OCI-LY3 (cell line): ENCODE results near the gene ABCB7.
A peak's percentile ranks its signal among the peaks of the same experiment; 100 is the strongest.
"Not testable (repeated sequence)": the region's sequence is repeated elsewhere in the genome, so short reads cannot be mapped to it uniquely, and the experiment has no call there.

ENCODE experiments used
- H2AFZ ChIP-seq: fragments of 200-600, 300-600 bp; shearing (Covaris generic); 2 replicates; pipeline ENCODE4 v1.6.0; 2014; ENCODE audit warnings: antibody characterized with exemption, low read depth, low read length
- H3K27ac ChIP-seq: fragments of 200-600, 300-600 bp; sonication (generic); 2 replicates; pipeline ENCODE4 v1.5.1; 2014; ENCODE audit warnings: mild to moderate bottlenecking, low read length, moderate library complexity, mixed read lengths
- H3K27me3 ChIP-seq: fragments of 200-600, 300-600 bp; sonication (generic); 2 replicates; pipeline ENCODE4 v1.6.1; 2014; ENCODE audit warnings: low read depth, low read length, mixed read lengths
- H3K36me3 ChIP-seq: fragments of 200-600, 300-600 bp; sonication (generic); replicated peaks from 2 replicates; pipeline ENCODE3; 2014; ENCODE audit warnings: low read depth, low read length, mixed read lengths
- H3K4me1 ChIP-seq: fragments of 300-600, 200-600 bp; sonication (generic); 2 replicates; pipeline ENCODE4 v1.6.1; 2014; ENCODE audit warnings: low read length, mixed read lengths
- H3K4me2 ChIP-seq: fragments of 200-600, 300-600 bp; sonication (generic); 2 replicates; pipeline ENCODE4 v1.6.1; 2014; ENCODE audit warnings: low read length, mixed read lengths
- H3K4me3 ChIP-seq: fragments of 300-600, 200-600 bp; sonication (generic); 2 replicates; pipeline ENCODE4 v1.5.1; 2014; ENCODE audit warnings: antibody characterized with exemption, mild to moderate bottlenecking, low read length, moderate library complexity
- H3K79me2 ChIP-seq: fragments of 300-600, 200-600 bp; shearing (Covaris generic); 2 replicates; pipeline ENCODE4 v1.6.1; 2014; ENCODE audit warnings: mild to moderate bottlenecking, low read length, mixed read lengths
- H3K9ac ChIP-seq: fragments of 300-600, 200-600 bp; shearing (Covaris generic); 2 replicates; pipeline ENCODE4 v1.6.0; 2014; ENCODE audit warnings: mild to moderate bottlenecking, low read length, moderate library complexity
- H3K9me3 ChIP-seq: fragments of 200-600, 300-600 bp; shearing (Covaris generic); 2 replicates; pipeline ENCODE4 v1.6.1; 2014; ENCODE audit warnings: low read length, mixed read lengths; ENCODE audit not compliant: insufficient read depth
- H4K20me1 ChIP-seq: fragments of 200-600, 300-600 bp; sonication (generic); 2 replicates; pipeline ENCODE4 v1.6.1; 2016; ENCODE audit warnings: low read length, mixed read lengths; ENCODE audit not compliant: insufficient read depth
- CTCF ChIP-seq: fragments of 200-600, 300-600 bp; sonication (generic); IDR thresholded peaks from 2 replicates; pipeline ENCODE4 v1.5.1; 2014; ENCODE audit warnings: antibody characterized with exemption, low read length, low read depth
- EZH2phosphoT487 ChIP-seq: fragments of 200-600 bp; shearing (Covaris generic); IDR thresholded peaks from 2 replicates; pipeline ENCODE4 v1.6.1; 2018; ENCODE audit warnings: antibody characterized with exemption, mixed run types, low read depth

ABCB7 gene

DNA sequence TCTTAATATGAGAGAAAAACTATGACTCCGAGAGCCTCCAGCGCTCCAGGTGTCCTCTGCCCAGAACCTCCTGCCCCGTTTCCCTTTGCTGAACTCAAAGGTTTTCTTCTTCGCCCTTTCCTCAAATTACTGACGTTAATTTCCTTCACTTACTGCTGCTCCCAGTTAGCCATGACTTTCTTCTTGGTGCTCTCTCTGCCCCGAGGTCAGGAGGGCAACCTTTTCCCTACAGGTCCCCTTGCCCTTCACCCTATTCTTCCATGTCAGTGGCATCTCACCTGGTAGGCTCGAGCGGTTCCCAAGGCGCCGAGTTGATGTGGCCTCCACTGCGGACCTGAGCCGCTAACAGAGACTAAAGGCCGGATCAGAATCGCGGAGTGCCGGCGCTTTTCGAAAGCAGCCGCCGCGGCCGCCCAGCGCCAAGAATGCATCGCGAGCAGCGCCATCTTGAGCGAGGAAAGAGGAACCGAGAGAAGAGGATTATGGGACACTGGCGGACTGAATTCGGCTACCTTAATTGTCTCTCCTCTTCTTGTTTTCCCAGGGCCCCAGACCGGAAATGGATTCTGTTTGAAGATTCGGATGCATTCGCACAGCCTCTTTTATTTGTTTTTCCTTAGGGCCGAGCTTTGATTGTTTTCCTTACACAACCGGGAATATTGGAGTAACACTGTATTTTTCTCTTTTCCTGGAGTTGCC, at the start of gene ABCB7:
ABCB7 (minus strand) TSS at position 457 of the 699 bp plus-strand sequence; CDS start at position 446, 11 bp downstream.
- Histone ChIP-seq H3K27ac (peak within 1 kb of the TSS; percentile 79), H3K9ac (peak within 1 kb of the TSS; percentile 93), H3K36me3 (no peaks in the 10 kb centered on the region), H3K9me3 (no peaks in the 10 kb centered on the region), H3K4me1 (peaks cover 13% of the 10 kb centered on the region), H4K20me1 (no peaks in the 10 kb centered on the region), H3K4me2 (peak within 1 kb of the TSS; percentile 76), H3K79me2 (peaks cover 38% of the 10 kb centered on the region), H3K27me3 (no peaks in the 10 kb centered on the region), H3K4me3 (peak within 1 kb of the TSS; percentile 98), H2AFZ (peak within 1 kb of the TSS; percentile 100)
- TF ChIP-seq EZH2phosphoT487 = no peak
- TF ChIP-seq CTCF = no peak

DNA sequence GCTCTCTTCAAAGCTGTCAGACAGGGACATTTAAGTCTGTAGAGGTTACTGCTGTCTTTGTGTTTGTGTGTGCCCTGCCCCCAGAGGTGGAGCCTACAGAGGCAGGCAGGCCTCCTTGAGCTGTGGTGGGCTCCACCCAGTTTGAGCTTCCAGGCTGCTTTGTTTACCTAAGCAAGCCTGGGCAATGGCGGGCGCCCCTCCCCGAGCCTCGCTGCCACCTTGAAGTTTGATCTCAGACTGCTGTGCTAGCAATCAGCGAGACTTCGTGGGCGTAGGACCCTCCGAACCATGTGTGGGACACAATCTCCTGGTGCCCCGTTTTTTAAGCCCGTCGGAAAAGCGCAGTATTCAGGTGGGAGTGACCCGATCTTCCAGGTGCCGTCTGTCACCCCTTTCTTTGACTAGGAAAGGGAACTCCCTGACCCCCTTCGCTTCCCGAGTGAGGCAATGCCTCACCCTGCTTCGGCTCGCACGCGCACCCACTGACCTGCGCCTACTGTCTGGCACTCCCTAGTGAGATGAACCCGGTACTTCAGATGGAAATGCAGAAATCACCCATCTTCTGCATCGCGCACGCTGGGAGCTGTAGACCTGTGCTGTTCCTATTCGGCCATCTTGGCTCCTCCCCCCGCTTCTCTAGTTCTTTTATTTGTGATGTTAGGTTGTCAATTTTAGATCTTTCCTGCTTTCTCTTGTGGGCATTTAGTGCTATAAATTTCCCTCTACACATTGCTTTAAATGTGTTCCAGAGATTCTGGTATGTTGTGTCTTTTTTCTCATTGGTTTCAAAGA, 32.5 kb upstream of the ABCB7 start:
- not testable (repeated sequence) for H3K27me3 ChIP-seq, H3K4me2 ChIP-seq, H3K79me2 ChIP-seq, H3K36me3 ChIP-seq, H3K4me1 ChIP-seq, H3K27ac ChIP-seq, H3K9ac ChIP-seq, H4K20me1 ChIP-seq, H3K9me3 ChIP-seq, H3K4me3 ChIP-seq, H2AFZ ChIP-seq

DNA sequence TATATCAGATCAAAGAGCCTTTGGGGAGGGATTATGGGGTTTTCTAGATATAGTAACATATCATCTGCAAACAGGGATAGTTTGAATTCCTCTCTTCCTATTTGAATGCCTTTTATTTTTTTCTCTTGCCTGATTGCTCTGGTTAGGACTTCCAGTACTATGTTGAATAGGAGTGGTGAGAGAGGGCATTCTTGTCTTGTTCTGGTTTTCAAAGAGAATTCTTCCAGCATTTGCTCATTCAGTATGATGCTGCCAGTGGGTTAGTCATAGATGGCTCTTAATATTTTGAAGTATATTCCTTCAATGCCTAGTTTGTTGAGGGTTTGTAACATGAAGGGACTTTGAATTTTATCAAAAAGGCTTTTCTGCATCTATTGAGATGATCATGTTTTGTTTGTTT, 25.6 kb upstream of the ABCB7 start:
- H3K4me3 ChIP-seq = no peak overlapping the region
- H3K27me3 ChIP-seq = no peaks in the 10 kb centered on the region
- H2AFZ ChIP-seq = no peak overlapping the region
- H3K27ac ChIP-seq = no peak overlapping the region
- H3K79me2 ChIP-seq = no peaks in the 10 kb centered on the region
- TF ChIP-seq EZH2phosphoT487 = no peak
- TF ChIP-seq CTCF = no peak
- no peaks in the 10 kb centered on the region for H3K36me3 ChIP-seq
- no peak overlapping the region for H3K9ac ChIP-seq
- no peaks in the 10 kb centered on the region for H4K20me1 ChIP-seq
- no peak overlapping the region for H3K4me2 ChIP-seq
- no peaks in the 10 kb centered on the region for H3K4me1 ChIP-seq
- no peaks in the 10 kb centered on the region for H3K9me3 ChIP-seq

GRCh38 chrX:75179536-75180293, 23.6 kb upstream of the ABCB7 start:
- H3K9ac ChIP-seq, H3K4me1 ChIP-seq: not testable (repeated sequence)

GRCh38 chrX:75172257-75172890, 16.3 kb upstream of the ABCB7 start:
- not testable (repeated sequence) for H3K4me1 ChIP-seq, H3K4me2 ChIP-seq, H2AFZ ChIP-seq, H3K36me3 ChIP-seq, H3K27me3 ChIP-seq, H3K9ac ChIP-seq, H3K9me3 ChIP-seq, H3K27ac ChIP-seq, H3K4me3 ChIP-seq, H4K20me1 ChIP-seq, H3K79me2 ChIP-seq

More at GRCh38 chrX:75179536-75180293, 23.6 kb upstream of the ABCB7 start:
- not testable (repeated sequence) for H3K36me3 ChIP-seq, H2AFZ ChIP-seq, H3K4me3 ChIP-seq, H3K4me2 ChIP-seq, H3K27ac ChIP-seq, H3K27me3 ChIP-seq, H4K20me1 ChIP-seq, H3K79me2 ChIP-seq, H3K9me3 ChIP-seq
